ENCODE data around the gene SHISA6.

The SHISA6 gene

DNA sequence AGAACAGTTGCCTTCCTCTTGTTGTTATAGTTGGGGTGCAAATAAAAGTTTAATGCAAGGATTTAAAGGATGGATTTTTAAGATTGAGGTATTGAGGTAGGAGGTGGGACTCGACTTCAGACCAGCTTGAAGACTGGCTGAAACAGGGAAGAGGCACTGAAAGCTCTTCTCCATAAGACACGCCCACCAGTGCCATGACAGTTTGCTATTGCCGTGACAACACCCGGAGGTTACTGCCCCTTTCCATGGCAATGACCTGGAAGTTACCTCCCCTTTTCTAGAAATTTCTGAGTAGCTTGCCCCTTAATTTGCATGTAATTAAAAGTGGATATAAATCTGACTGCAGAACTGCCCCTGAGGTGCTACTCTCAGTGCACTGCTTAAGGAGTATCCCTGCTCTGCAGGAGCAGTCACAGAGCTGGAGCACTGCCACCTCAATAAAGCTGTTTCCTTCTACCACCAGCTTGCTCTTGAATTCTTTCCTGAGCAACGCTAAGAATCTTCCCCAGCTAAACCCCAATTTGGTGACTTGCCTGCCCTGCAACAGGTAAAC lies 122.6 kb downstream of the SHISA6 start:
- no peak for DNase-seq

DNA sequence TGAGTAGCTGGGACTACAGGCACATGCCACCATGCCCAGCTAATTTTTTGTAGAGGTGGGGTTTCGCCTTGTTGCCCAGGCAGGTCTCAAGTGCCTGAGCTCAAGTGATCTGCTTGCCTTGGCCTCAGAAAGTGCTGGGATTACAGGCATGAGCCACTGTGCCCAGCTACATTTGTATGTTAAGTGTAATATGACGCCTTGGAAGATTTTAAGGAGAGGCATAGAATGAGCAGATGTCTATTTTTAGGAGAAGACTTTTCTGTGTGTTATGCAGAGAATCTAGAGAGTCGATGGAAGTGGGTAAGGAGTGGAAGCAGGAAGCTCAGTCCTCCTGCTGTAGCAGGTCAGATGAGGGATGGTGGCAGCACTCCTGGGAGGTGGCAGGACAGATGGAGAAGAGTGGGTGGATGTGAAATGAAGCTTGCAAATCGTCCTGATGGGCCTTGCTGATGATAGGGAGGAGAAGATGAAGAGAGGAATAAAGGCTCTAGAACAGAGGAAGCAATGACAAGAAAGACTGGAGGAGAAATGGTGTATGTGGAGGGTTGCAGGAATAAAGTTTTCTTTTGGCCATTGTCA lies 125.3 kb downstream of the SHISA6 start:
- no peak for DNase-seq

DNA sequence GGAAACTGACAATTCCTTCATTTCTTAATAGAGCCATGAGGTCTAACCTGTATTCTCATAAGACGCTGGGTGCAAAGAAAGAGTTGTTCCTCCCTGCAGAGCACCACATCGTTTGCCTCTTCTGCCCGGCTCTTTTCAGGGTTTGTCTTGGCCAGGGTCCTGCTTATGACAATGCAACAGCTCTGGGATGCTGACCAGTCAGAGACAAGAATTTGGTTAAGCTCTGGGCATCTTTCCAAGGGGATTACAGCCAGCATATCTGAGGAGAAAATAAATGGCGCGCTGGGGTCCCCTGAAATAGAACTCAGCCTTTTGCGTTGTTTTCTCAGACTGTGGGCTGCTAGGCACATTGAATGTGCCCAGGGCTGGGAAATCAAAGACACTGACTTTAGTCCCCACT lies 128.6 kb downstream of the SHISA6 start:
- DNase-seq = no peak

DNA sequence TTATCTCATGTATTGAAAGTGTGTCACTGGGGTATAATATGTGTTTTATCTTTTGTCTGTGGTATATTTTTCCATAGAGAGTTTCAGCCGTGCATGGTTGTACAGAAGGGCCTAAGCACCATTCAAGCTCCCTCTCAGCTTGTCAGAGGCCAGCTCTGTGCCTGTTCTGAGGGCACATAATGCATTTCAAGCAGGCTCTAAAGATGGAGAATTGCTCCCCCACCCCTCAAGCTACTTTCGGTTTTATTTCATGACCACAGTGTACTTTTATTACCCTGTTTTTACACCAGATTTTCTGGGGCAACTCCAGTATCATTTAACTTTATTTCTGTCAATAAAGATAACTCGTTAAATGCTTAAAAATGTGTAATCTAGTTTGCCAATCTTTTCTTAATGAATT lies 131.7 kb downstream of the SHISA6 start:
- no peak for DNase-seq

DNA sequence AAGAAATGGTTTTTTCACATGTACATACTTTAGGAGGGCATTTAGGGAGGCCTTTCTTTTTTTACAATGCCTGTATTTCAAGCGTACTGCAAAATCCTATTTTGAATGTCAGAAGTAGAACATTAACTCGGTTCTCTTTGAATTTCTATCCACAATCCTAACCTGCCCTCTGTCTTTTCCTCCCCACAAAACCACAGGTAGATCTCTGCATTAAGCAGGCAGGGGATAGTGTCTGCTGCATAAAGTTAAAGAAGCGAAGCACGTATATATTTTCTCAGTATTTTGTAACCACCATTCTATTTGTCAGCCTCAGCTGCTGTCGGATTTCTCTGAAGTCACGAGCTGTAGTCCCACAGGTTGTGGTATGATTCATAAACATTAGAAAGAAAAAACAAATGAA lies 137.5 kb downstream of the SHISA6 start:
- no peak for DNase-seq

DNA sequence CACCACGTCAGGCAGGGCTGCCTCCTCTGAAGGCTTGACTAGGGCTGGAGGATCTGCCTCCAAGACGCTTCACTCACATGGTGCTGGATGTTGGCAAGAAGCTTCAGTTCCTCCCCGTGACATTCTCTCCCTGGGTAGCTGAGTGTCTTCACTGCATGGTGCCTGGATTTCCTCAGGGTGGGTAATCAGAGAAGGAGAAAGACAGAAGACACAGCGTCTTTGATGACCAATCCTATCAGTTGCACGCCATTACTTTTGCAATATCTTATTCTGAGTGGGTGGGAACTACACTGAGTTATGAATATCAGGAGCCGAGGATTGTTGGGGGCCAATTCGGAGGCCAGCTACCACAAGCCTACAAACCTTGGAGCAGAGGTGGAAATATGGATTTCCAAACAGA lies 139.7 kb downstream of the SHISA6 start:
- DNase-seq = no peak

DNA sequence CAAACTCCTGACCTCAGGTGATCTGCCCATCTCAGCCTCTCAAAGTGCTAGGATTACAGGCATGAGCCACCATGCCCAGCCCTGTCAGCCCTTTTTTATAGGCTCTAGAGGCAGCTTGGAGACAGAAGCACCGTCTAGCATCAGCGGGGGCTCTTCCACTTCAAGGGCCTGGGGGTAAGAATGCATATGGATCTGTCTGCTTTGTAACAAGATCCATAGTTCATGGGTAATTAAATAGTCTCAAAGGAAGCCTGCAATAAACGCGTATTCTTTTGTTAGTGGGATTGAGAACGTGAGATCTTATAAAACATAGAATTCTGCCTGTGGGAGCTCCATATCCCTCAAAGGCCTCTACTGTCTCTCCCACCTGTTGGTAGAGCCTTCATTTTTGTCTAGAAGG lies 142.1 kb downstream of the SHISA6 start:
- DNase-seq = no peak

DNA sequence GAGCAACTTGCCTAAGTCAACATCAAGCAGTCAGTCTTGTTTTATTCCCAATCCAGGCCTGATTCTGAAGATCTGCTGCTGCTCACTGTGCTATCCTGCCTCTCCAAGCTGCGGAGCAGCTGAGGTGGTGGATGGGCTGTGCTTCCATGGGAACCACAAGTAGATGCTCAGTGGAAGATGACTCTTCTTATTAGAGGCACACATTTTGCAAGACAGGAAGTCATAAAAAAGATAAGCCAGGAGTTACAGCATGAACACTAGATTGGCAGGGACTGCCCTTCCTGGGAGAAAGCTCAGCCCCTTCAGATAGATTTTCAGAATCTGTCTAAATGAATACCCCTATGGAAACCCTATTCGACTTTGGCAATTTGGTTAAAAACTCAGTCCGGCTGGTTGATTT lies 143.1 kb downstream of the SHISA6 start:
- DNase-seq = no peak

DNA sequence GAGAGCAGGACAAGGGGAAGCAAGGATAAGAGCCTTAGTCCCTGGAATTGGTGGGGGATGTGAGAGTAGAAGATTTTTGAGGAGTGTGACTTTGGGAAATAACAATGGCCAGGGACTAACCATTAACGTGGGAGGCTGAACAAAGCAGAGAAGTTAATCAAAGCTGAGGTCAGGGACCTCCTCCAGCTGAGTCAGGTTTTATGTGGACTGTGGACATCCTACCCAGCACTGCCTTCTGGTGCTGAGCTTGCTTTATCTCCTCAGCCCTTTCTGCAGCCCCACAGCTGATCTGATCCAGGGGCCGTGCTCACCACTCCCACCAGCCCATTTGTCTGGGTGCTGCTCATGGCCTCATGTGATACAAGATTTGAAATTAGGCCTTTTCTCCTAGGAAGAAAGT lies 146.6 kb downstream of the SHISA6 start:
- no peak for DNase-seq

DNA sequence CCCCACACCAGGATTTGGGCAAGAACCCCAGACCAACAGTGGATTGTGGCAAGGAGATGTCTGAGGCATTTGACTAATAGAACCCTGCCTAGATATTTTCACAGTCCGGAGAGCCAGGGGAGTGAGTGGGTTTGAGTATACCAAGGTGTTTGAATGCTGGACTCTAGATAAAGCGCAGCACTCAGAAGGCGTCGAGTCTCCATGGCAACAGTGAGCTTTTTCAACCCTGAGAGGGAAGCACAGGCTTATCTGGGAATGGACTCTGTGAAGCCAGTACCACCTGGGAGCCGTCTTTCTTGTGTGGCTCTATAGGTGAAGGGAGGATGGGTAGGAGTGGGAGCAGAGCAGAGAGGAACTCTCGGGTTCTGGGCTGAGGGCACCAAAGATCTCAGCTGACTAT lies 147.0 kb downstream of the SHISA6 start:
- DNase-seq = no peak

DNA sequence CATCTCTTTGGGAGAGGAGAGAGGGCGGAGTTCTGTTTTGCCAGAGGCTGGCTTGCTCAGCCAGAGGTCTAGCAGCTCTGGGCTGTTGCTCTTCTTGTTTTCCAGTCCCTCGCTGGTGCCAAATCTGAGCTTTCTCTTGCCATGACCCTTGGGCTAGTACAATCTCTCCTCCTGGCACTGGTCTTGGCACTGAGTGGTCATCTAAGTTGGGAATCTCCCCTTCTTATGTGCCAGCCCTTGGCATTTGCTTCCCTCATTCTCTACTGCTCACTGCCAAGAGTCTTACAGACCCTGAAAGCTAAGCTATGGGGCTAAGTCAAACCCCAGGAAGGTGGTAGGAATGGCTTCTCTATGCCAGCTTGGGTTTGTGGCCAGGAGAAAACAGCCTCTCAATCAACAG lies 148.6 kb downstream of the SHISA6 start:
- DNase-seq = no peak

DNA sequence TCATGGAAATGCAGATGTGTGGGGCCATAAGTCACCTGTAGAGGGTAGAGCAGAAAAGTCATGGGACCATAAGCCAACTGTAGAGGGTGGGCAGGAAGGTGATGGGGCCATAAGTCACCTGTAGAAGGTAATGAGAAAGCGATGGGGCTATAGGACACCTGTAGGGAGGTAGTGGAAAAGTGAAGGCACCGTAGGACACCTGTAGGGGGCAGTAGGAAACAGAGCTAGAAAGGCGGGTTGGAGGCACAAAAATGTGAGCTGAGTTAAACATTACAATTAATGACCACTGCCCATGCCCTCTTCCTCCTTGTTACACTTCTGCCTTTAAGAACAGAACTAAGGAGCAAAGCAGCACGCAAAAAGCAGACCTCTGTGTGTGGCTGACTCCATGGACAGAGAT lies 150.1 kb downstream of the SHISA6 start:
- DNase-seq = no peak

DNA sequence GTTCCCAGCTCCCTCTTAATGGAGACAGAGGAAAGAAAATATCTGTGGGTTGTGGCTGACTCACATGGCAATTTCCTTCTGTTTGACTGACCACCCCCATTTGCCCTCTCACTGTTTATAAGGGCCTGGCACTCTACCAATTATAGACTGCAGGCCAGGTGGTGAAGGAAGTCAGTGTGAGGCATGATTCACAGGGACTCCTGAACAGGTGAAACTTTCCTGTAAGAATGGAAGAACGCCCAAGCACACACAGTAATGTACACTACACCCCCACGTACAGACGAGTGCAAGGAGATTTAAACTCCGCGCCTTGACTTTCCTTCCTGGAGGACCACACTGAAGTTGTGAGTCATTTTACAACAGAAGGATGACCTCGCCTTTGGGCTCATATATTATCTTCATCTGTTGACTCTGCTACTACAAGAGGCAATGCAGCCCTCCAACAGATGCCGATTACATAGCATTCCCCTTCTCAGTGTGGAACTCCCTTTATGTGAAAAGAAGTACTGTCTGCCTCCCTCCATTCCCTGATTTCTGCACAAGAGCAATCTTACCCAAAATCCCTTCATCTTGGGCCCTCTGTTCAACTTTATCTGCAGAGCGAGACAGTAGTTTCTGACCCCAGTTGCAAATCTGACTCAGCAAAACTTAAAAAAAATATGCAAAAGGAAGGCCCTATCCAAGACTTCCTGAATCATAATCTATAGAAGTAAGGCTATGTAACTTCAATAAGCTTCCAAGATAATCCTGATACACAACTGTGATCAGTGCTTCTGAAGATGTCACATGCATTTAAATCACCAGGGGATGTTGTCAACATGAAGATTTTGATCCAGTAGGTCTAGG lies 163.6 kb downstream of the SHISA6 start:
- DNase-seq = no peak

DNA sequence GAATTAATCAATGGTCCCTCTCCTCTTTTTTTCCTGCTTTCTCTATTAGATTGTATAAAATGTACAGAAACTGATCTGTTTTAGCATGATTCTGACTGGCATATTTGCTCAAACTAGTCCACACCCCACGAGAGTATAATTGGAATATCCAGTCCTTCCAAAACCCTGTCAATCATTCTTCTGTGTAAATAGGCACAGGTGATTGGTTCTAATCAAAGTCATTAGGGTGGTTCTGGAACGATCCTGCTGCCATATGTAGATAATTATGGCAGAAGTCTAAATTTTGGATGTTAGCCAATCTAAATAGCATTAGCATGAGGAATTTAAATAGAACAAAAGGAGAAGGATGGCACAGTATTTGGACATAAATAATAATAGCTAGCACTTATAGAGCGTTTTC lies 165.7 kb downstream of the SHISA6 start:
- DNase-seq = no peak

DNA sequence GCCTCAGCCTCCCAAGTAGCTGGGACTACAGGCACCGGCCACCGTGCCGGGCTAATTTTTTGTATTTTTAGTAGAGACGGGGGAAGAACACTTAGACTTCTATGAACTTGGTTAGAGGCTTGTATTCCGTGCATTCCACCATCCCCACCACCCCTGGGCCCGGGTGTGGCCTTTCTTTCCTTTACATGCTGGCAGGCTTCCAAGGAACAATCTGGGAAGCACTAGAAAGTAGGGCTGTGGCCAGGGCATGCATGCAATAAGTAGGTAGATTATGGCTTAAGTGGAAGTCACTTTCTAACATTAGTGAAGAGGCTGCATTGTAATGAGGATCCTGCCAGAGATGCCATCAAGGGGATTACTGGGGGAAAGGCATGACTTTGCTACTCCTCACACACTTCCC lies 171.6 kb downstream of the SHISA6 start:
- DNase-seq = no peak

DNA sequence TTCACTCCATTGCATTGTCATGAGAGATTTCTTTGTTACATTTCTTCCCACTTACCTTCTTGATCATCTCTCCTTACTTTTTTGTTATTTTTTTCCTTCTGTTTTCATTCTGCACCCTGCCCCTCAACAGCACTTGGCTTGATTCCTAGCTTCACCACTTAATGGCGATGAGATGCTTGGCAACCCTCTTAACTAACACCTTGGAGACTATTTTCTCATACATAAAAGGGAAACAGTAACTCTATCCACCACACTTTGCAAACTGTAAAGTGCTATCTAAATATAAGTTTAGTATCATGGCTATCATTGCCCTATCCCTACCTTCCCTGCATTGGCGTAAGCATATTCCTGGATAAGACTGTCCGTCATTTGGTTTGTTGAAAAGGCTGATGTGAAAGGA lies 177.3 kb downstream of the SHISA6 start:
- no peak for DNase-seq

DNA sequence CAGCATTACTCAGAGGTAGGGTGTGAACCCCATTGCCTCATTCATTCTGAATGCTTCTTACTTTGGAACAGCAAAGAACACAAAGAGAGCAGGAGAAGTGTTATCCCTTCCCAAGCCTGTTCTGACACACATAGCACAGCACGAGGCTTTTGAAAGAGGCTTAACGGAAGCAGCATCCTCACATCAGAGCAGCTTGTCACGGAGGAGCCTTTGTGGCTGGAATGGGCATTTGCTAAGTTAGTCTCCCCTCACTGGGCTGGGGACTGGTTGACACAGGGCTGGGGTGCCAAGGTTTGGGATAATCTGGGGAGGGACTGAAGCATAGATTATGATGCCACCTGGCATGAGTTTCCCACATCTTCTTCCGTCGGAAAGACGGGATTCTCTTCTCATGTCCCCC lies 189.7 kb downstream of the SHISA6 start:
- no peak for DNase-seq

DNA sequence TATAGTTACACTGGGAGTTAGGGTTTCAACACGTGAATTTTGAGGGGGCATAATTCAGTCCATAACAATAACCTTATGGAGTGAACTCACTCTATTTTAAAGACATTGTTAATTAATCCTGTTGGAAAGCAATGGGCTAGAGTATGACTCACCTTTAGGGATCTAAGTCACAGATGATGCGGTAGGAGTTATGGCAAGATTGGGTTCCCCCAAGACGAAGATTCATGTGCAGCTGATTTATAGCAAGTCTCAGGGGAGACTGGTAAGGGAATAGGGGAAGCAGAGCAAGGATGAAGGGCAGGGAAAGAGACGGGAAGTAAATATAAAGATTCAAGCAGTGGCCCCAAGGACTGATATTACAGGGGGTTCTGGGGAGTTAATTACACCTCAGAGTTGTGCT lies 197.7 kb downstream of the SHISA6 start:
- no peak for DNase-seq

DNA sequence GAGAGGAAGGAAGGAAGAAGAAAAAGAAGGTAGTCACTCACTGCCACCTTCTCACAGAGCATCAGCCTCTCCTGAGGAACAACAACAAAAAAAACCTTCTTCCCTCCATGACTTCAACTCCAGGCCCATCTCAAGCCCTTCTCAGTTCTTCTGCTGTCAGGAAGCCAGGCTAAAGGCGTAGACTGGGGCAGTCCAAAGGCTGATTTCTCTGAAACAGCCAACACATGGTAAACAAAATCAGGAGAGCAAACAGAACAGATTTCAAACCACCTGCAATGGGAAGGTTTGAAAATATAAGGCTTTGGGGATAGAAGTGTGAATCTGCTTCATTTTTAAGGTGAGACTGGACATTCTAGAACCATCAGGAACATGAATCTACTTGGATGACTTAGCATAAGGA lies 200.0 kb downstream of the SHISA6 start:
- DNase-seq = no peak

DNA sequence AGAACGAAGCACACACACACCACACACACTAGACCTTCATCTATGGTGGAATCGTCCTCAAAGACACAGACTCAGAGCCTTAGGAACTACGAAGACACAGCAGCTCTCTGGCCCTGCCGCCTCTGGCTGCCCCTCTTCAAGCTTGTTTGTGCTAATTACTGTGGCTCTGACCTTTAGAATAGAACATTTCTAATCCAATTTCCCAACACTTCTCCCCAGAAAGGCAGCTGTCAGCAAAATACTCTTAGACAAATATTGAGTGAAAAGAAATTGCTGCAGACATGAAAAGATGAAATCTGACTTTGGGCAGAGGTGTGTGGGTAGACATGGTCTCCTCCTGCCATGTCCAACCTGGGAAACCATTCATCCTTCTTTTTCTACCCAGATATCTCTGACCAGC lies 205.3 kb downstream of the SHISA6 start:
- DNase-seq = no peak

DNA sequence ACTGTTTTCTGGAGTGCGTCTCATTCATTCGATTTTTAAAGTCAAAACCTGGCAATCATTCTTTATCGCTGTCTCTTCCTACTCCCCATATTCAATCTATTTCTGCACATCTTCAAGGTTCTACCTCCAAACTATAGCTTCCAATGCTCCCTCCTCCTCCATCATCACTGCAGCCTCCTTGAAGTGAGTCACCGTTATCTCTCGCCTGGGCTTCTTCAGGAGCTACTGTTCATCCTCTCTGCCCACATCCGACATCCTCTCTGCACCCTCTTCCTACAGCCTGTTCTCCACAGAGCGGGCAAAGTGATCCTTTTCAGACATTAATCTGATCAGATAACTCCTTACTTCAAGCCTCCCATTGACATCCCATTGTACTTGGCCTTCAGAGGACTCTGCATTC lies 213.1 kb downstream of the SHISA6 start:
- no peak for DNase-seq

DNA sequence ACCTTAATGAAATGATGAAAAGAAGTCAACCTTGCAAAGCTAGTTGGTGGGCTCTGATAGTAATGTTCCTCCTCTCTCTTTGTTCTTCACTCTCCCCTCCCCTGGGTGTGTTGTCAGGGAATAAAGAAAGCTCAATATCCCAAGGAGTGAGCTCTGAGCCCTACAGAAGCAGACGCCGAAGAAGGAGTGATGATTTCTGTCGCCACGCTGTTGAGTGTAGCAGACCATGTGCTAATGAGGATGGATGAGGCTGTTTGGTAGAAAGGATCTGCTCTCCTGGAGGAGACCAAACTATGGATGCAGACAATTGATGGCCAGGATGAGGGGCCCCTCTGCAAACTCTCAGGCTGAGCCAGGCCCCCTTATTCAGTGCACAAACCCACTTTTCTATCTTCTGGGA lies 217.3 kb downstream of the SHISA6 start:
- DNase-seq = no peak

DNA sequence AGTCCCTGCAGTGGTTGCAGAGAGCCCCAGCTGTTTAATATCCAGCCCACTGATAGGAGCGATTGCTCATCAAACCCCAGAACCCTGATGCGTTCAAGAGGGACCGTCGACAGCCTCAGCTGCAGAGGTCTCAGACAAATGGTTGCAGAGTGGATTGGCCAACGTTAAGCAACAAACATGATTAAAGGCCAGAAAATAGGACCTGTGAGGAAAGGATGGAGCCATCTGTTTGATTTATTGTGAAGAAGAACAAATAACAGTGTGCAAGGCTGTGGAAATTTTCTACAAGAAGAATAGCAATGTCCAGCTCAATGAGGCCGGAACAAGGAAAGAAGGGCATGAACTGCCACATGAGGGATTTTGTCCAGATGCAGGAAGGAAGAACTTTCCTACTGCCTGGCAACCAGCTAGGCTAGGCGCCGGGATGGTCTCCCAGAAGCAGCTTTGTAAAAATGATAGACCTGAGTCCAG lies 218.9 kb downstream of the SHISA6 start:
- DNase-seq = no peak

DNA sequence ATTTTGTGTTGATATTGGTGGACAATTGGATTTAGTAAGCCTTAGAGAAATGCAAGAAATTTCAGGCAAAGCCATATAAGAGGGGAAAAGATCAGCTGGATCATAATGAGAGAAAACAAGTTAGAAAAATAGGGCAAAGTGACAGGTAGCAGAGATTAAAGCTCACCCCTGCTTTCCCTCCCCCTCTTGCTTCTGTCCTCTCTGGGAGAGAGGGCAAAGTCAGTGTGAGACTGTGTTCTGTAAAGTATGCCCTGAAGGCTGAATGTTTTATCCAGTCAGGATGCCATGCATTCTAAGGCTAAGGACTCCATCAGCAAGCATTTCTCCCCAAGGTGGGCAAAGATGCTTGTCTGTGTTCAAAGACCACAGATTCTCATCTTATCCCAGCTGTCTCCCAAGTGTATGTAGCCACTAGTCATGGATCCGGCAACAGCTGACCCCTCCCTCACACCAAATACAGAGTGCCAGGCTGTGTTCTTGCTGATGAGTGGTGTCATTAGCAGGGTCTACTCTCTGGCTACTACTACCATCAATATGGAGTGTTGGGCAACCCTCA lies 221.1 kb downstream of the SHISA6 start:
- DNase-seq = no peak
